Measurements from ENCODE around the gene YDJC.
"Not testable (repeated sequence)": the region's sequence is repeated elsewhere in the genome, so short reads cannot be mapped to it uniquely, and the experiment has no call there.

Gene YDJC

GRCh38 chr22:21634844-21635243 lies 5.0 kb upstream of the YDJC start:
- FAIRE-seq (no peak), DNase-seq (ENCODE audit: extremely low spot score, insufficient read length, low read depth) (no peak)

- FAIRE-seq (no peak), DNase-seq (ENCODE audit: extremely low spot score, insufficient read length, low read depth) (no peak)
Measured at GRCh38 chr22:21634081-21634480, 4.3 kb upstream of the YDJC start.

- no peak for FAIRE-seq
Measured at GRCh38 chr22:21633481-21633880, 3.7 kb upstream of the YDJC start.

GRCh38 chr22:21632931-21633330 lies 3.1 kb upstream of the YDJC start:
- FAIRE-seq = no peak

More at GRCh38 chr22:21633481-21633880, 3.7 kb upstream of the YDJC start:
- DNase-seq (ENCODE audit: extremely low spot score, insufficient read length, low read depth) = no peak

GRCh38 chr22:21632237-21632895 lies 2.5 kb upstream of the YDJC start, which contains the start of gene CCDC116:
CCDC116 (plus strand) TSS chr22:21632760; CDS start chr22:21633182, 422 bp downstream.
- FAIRE-seq = no peak
- no peak for DNase-seq (ENCODE audit: extremely low spot score, insufficient read length, low read depth)

More at GRCh38 chr22:21632931-21633330, 3.1 kb upstream of the YDJC start:
- DNase-seq (ENCODE audit: extremely low spot score, insufficient read length, low read depth) = no peak

GRCh38 chr22:21631025-21631424 lies 1.2 kb upstream of the YDJC start:
- no peak for DNase-seq (ENCODE audit: extremely low spot score, insufficient read length, low read depth)

GRCh38 chr22:21628386-21629254 lies 1.2 kb downstream of the YDJC start:
- FAIRE-seq = no peak
- DNase-seq (ENCODE audit: extremely low spot score, insufficient read length, low read depth) = no peak

More at GRCh38 chr22:21631025-21631424, 1.2 kb upstream of the YDJC start:
- FAIRE-seq = no peak

GRCh38 chr22:21626735-21627469 lies 2.9 kb downstream of the YDJC start:
- FAIRE-seq = no peak
- no peak for DNase-seq (ENCODE audit: extremely low spot score, insufficient read length, low read depth)

- DNase-seq (ENCODE audit: extremely low spot score, insufficient read length, low read depth) (no peak), FAIRE-seq (no peak)
Measured at GRCh38 chr22:21626073-21626734, 3.6 kb downstream of the YDJC start.

GRCh38 chr22:21624880-21625791 lies 4.7 kb downstream of the YDJC start:
- DNase-seq (ENCODE audit: extremely low spot score, insufficient read length, low read depth) (no peak), FAIRE-seq (no peak)

GRCh38 chr22:21624120-21624879 lies 5.5 kb downstream of the YDJC start:
- no peak for DNase-seq (ENCODE audit: extremely low spot score, insufficient read length, low read depth)
- FAIRE-seq = no peak

GRCh38 chr22:21623648-21623970 lies 6.2 kb downstream of the YDJC start:
- FAIRE-seq (no peak), DNase-seq (ENCODE audit: extremely low spot score, insufficient read length, low read depth) (no peak)

- DNase-seq (ENCODE audit: extremely low spot score, insufficient read length, low read depth) = no peak
- FAIRE-seq = no peak
Measured at GRCh38 chr22:21622919-21623647, 6.7 kb downstream of the YDJC start.

GRCh38 chr22:21622011-21622918 lies 7.6 kb downstream of the YDJC start:
- no peak for FAIRE-seq
- DNase-seq (ENCODE audit: extremely low spot score, insufficient read length, low read depth) = no peak

- DNase-seq (ENCODE audit: extremely low spot score, insufficient read length, low read depth) (no peak), FAIRE-seq (no peak)
Measured at GRCh38 chr22:21621025-21621424, 8.8 kb downstream of the YDJC start.

GRCh38 chr22:21617337-21617736 lies 12.5 kb downstream of the YDJC start:
- not testable (repeated sequence) for DNase-seq (ENCODE audit: extremely low spot score, insufficient read length, low read depth); FAIRE-seq

- DNase-seq (ENCODE audit: extremely low spot score, insufficient read length, low read depth) (no peak), FAIRE-seq (no peak)
Measured at GRCh38 chr22:21615731-21616130, 14.1 kb downstream of the YDJC start.
